Nephron (organoid): Measurements from ENCODE around the gene PAPPA.

ENCODE experiments used
- H3K27ac Mint-ChIP-seq, 3 experiments: 2 replicates each; pipeline ENCODE4 v1.8.0; 2020; ENCODE audit warnings: mixed read lengths in 3 of 3, mild to moderate bottlenecking in 2 of 3, moderate library complexity in 1 of 3
- H3K27me3 Mint-ChIP-seq: 2 replicates; pipeline ENCODE4 v1.8.0; 2021; ENCODE audit warnings: low read depth, mild to moderate bottlenecking, moderate library complexity, mixed read lengths
- H3K36me3 Mint-ChIP-seq: 2 replicates; pipeline ENCODE4 v1.8.0; 2020; ENCODE audit warnings: low read depth, mixed read lengths
- H3K4me1 Mint-ChIP-seq: 2 replicates; pipeline ENCODE4 v1.8.0; 2020; ENCODE audit warnings: mixed read lengths
- H3K4me3 Mint-ChIP-seq, 3 experiments: 2 replicates each; pipeline ENCODE4 v1.8.0; 2020; ENCODE audit warnings: mild to moderate bottlenecking in 3 of 3, mixed read lengths in 3 of 3, moderate library complexity in 2 of 3
- H3K9me3 Mint-ChIP-seq: 2 replicates; pipeline ENCODE4 v1.8.0; 2020; ENCODE audit warnings: mixed read lengths
- CTCF ChIP-seq, 3 experiments: fragments of 200-600 bp; sonication (generic); IDR thresholded peaks; one replicate each; pipeline ENCODE4 v1.5.0; 2021; ENCODE audit warnings: antibody characterized with exemption in 3 of 3; ENCODE audit not compliant: unreplicated experiment in 3 of 3

PAPPA gene

GRCh38 chr9:116450378-116451139 lies 297.0 kb downstream of the PAPPA start:
- Mint-ChIP-seq H3K36me3 (no peaks in the 10 kb centered on the region), H3K4me3 (no peak overlapping the region), H3K9me3 (peaks cover 2% of the 10 kb centered on the region), H3K27me3 (no peaks in the 10 kb centered on the region), H3K4me1 (peaks cover 21% of the 10 kb centered on the region), H3K27ac (peak overlapping the region; percentile 61 to 94 (median 69))
- TF ChIP-seq CTCF (IDR thresholded peaks at IDR 0.05; ENCODE audit: unreplicated experiment in 3 of 3), result no peak

DNA sequence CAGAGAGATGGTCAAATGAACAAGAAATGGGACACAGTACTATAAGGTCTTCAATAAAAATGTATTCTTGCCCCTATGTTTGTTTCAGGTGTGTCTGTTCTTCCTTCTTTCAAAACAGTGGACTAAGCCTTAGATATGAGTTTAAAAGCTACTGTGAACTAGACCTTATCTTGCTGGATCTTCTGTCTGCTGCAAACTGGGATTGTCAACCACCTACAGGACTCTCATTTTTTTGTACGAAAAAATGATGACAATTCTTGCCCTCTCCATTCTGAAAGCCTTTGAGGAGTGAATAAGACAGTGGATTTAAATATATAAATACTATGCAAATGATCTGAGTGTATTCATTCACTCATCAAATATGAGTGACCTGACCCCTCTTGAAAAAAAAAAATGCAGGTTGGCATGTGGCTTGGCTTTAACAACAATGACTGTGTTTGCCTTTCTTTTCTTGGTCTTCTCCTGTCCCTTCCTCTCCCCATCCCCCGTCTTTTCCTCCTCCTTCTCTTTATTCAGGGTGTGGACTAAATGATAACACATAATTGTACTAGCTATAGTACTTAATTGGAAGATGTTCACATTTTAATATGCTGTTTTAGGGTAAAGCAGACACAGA lies 298.0 kb downstream of the PAPPA start:
- Mint-ChIP-seq H3K9me3 (peaks cover 11% of the 10 kb centered on the region), H3K4me3 (no peak overlapping the region), H3K27ac (peak overlapping the region in 1 of 3 experiments; percentile 22), H3K36me3 (peaks cover 8% of the 10 kb centered on the region), H3K27me3 (no peaks in the 10 kb centered on the region), H3K4me1 (peaks cover 21% of the 10 kb centered on the region)
- no peak for TF ChIP-seq CTCF (IDR thresholded peaks at IDR 0.05; ENCODE audit: unreplicated experiment in 3 of 3)
